ENCODE measurements around the gene ZBTB42. TPM values are rescaled to one million over a fixed set of nuclear protein-coding genes. Genes with fewer than 3 reads are reported as not detected.

Gene ZBTB42
- total and polyA plus RNA-seq, 2 donors (not counting 1 experiment from before 2014, with no cell fraction given) = 1.6 to 8.3 TPM

DNA sequence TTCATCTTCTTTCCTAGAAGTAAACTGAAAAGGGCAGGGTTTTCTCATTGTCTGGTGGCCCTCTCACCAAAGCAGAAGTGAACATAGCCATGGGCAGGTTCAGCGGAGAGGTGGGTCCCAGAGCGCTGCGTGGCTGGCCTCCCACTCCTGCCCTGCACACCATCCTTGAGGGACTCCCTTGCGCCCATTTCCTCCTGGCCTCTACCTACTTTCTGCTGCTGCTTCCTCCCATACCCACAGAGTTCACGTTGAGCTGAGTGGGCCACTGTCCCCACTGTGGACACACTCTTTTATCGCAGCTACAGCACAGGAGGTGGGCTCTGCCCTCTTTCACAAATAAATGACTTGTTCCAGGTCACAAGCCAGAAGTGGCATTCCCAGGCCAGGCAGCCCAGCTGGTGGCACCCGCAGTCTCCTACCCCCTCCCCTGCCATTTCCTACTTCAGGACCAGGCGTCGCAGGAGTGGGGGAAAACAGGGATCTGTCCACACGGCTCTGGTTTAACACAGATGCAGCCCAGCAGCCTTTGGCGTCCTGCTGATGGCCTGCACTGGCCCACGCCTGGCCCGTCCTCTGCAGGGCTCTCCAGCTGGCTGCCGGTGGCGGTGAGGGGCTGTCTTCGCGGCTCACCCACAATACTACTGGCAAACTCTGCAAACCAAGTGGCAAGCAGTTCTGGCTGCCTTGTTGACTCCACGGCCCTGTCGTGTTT is 43.1 kb upstream of the ZBTB42 start:
- no peak overlapping the region for H3K4me3 Mint-ChIP-seq

More for the DNA sequence above, 43.1 kb upstream of the ZBTB42 start:
- no peak overlapping the region for H3K27ac ChIP-seq (ENCODE audit: low read length in 2 of 2)
- intact Hi-C loops (cut with micrococcal nuclease) = no loop called here
- H3K27me3 ChIP-seq (replicated peaks in 1 of 4; ENCODE audit: control extremely low read depth in 1 of 4, control insufficient read depth in 3 of 4, insufficient read depth in 4 of 4, low read length in 3 of 4) = no peaks in the 10 kb centered on the region
- no peak overlapping the region for H2AFZ ChIP-seq (ENCODE audit: insufficient read depth, low read depth, low read length, poor library complexity, severe bottlenecking)
- H4K20me1 ChIP-seq (ENCODE audit: control insufficient read depth, insufficient read depth, low read length, poor library complexity, severe bottlenecking) = peaks cover 66% of the 10 kb centered on the region
- Mint-ChIP-seq H3K27ac (no peak overlapping the region), H3K9me3 (ENCODE audit: insufficient read depth) (no peaks in the 10 kb centered on the region), H3K4me1 (peaks cover 24% of the 10 kb centered on the region), H3K27me3 (no peaks in the 10 kb centered on the region)
- ChIA-PET CTCF (interaction anchor here (1.0 kb wide), 1 partner anchor 11 kb away, joined by 3 read pairs; no protein-coding TSS in a partner anchor), POLR2A (no interaction called here)
- peaks cover 25% of the 10 kb centered on the region for H3K79me2 ChIP-seq (ENCODE audit: control insufficient read depth, insufficient read depth, low read length)
- 96% methylated on average over 19 of the region's 19 CpGs for WGBS (ENCODE audit: insufficient coverage)
- peaks cover 0 to 4% (median 0%) of the 10 kb centered on the region in 3 donors for H3K9me3 ChIP-seq (ENCODE audit: control extremely low read depth in 1 of 3, control insufficient read depth in 2 of 3, insufficient read depth in 1 of 3, low read length in 2 of 3)
- H3K4me2 ChIP-seq (replicated peaks; ENCODE audit: low read depth, low read length, poor library complexity, severe bottlenecking) = no peak overlapping the region
- ATAC-seq (ENCODE audit: low read depth) = no peak
- H3K9ac ChIP-seq (ENCODE audit: low read length) = no peak overlapping the region
- no peak for TF ChIP-seq EZH2 (IDR thresholded peaks at IDR 0.05; ENCODE audit: borderline replicate concordance, insufficient read depth, low read depth, low read length, poor library complexity, severe bottlenecking)
- no peak for TF ChIP-seq CTCF (IDR thresholded peaks at IDR 0.05)
- H3K4me1 ChIP-seq (ENCODE audit: control insufficient read depth in 2 of 2, insufficient read depth in 2 of 2, low read length in 2 of 2) = peaks cover 12 to 14% of the 10 kb centered on the region in 2 donors
- peaks cover 0 to 43% of the 10 kb centered on the region in 2 experiments for H3K36me3 ChIP-seq (replicated peaks in 1 of 2; ENCODE audit: control extremely low read depth in 1 of 2, control insufficient read depth in 1 of 2, extremely low read depth in 1 of 2, insufficient read depth in 2 of 2, low read length in 1 of 2)
- H3K4me3 ChIP-seq (ENCODE audit: control extremely low read depth in 1 of 5, extremely low read depth in 1 of 5, insufficient read depth in 1 of 5, low read depth in 2 of 5, low read length in 4 of 5) = no peak overlapping the region
- DNase-seq = no peak
